Fibroblast of villous mesenchyme (primary cell): Measurements from ENCODE around the gene GLB1L3. TPM values are rescaled to one million over a fixed set of nuclear protein-coding genes. Genes with fewer than 3 reads are reported as not detected.

Experiments
- DNase-seq: peaks from one replicate; pipeline ENCODE4 v3.0.0-alpha.2; 2010; ENCODE audit warnings: low read depth
- H3K4me3 ChIP-seq: 2 replicates; pipeline ENCODE4 v1.5.1; 2011; ENCODE audit warnings: low read depth, mild to moderate bottlenecking, low read length
- CTCF ChIP-seq: IDR thresholded peaks from 2 replicates; pipeline ENCODE4 v1.5.1; 2012; ENCODE audit warnings: low read depth, mild to moderate bottlenecking, low read length; ENCODE audit not compliant: insufficient read depth
- total RNA-seq: library from RNA; depleted of rRNA; stranded (reverse); fragments of >200 nt; gene quantifications from 2 replicates; pipeline ENCODE4 v1.2.3, GENCODE V29; 2012

The GLB1L3 gene
- total RNA-seq, 1 donor = not detected

- TF ChIP-seq CTCF = no peak
- no peak overlapping the region for H3K4me3 ChIP-seq
- DNase-seq = no peak
These were observed 73.1 kb downstream of the GLB1L3 start for GRCh38 chr11:134349109-134349801.

- H3K4me3 ChIP-seq = no peak overlapping the region
- no peak for TF ChIP-seq CTCF
- DNase-seq = no peak
These were observed 73.7 kb downstream of the GLB1L3 start for GRCh38 chr11:134349802-134350355.

- no peak overlapping the region for H3K4me3 ChIP-seq
- DNase-seq = no peak
- no peak for TF ChIP-seq CTCF
These were observed 74.2 kb downstream of the GLB1L3 start for GRCh38 chr11:134350381-134350780.

- no peak overlapping the region for H3K4me3 ChIP-seq
- DNase-seq = no peak
- TF ChIP-seq CTCF = no peak
These were observed 75.9 kb downstream of the GLB1L3 start for GRCh38 chr11:134352111-134352510.

GRCh38 chr11:134355136-134355535 is 79.0 kb downstream of the GLB1L3 start:
- no peak for TF ChIP-seq CTCF
- peak; percentile 10 for DNase-seq

GRCh38 chr11:134355656-134356055 is 79.5 kb downstream of the GLB1L3 start:
- DNase-seq = peak; percentile 8
- no peak overlapping the region for H3K4me3 ChIP-seq
- TF ChIP-seq CTCF = no peak

More at GRCh38 chr11:134355136-134355535, 79.0 kb downstream of the GLB1L3 start:
- no peak overlapping the region for H3K4me3 ChIP-seq
